ENCODE results near the gene TMEM247. TPM values are rescaled to one million over a fixed set of nuclear protein-coding genes. Genes with fewer than 3 reads are reported as not detected.

The TMEM247 gene
- total RNA-seq, 1 experiment from 2014 or later = not detected

GRCh38 chr2:46506131-46506706, 26.9 kb downstream of the TMEM247 start:
- Histone ChIP-seq H2BK15ac (ENCODE audit: low read depth, low read length) (no peak overlapping the region), H2BK12ac (ENCODE audit: insufficient read length, low read depth, low read length) (no peak overlapping the region), H3K27me3 (ENCODE audit: insufficient read depth, low read length) (no peaks in the 10 kb centered on the region), H2AFZ (ENCODE audit: low read length) (no peak overlapping the region), H3K4me1 (ENCODE audit: insufficient read depth, low read length) (peaks cover 3% of the 10 kb centered on the region; the same call in 1 of the 2 replicates), H3K4me2 (ENCODE audit: insufficient read depth, insufficient read length, low read length) (no peak overlapping the region), H3K23me2 (ENCODE audit: insufficient read length, low read depth, low read length, poor library complexity, severe bottlenecking) (no peaks in the 10 kb centered on the region), H3K4ac (ENCODE audit: low read depth, low read length) (no peak overlapping the region), H3K23ac (ENCODE audit: insufficient read length, low read depth, low read length) (no peak overlapping the region), H3K56ac (ENCODE audit: insufficient read length, low read depth, low read length) (no peak overlapping the region), H2AK5ac (ENCODE audit: insufficient read length, low read length) (no peak overlapping the region), H4K8ac (replicated peaks; ENCODE audit: insufficient read length, low read depth, low read length) (no peak overlapping the region), H3K9me3 (ENCODE audit: control insufficient read depth, low read depth, low read length) (no peaks in the 10 kb centered on the region), H3T11ph (ENCODE audit: low read length) (no peak overlapping the region), H4K91ac (ENCODE audit: insufficient read length, low read depth, low read length) (no peak overlapping the region), H3K14ac (ENCODE audit: insufficient read depth, low read length) (peak overlapping the region; percentile 23; the same call in 1 of the 2 replicates), H2BK5ac (ENCODE audit: insufficient read length, low read length) (no peak overlapping the region), H3K27ac (ENCODE audit: insufficient read length, low read depth, low read length) (no peak overlapping the region), H3K9ac (ENCODE audit: extremely low read depth, insufficient read length, low read length) (no peak overlapping the region), H3K18ac (ENCODE audit: insufficient read length, low read depth, low read length) (no peak overlapping the region), H3K79me2 (ENCODE audit: insufficient read depth, low read length) (no peaks in the 10 kb centered on the region; the same call in 1 of the 2 replicates), H2BK120ac (ENCODE audit: low read depth, low read length, poor library complexity, severe bottlenecking) (no peak overlapping the region), H4K5ac (ENCODE audit: insufficient read length, low read depth, low read length) (no peak overlapping the region), H2BK20ac (ENCODE audit: low read depth, low read length, poor library complexity, severe bottlenecking) (no peak overlapping the region), H3K79me1 (ENCODE audit: insufficient read depth, low read depth, low read length, poor library complexity, severe bottlenecking) (no peaks in the 10 kb centered on the region), H4K20me1 (ENCODE audit: control insufficient read depth, insufficient read depth, insufficient read length) (no peaks in the 10 kb centered on the region)
- no peaks in the 10 kb centered on the region for H3K9me3 Mint-ChIP-seq
- H3K4me3 Mint-ChIP-seq = no peak overlapping the region
- peaks cover 25 to 26% of the 10 kb centered on the region in 2 experiments for H3K4me1 Mint-ChIP-seq
- TF ChIP-seq, protein P1, sequence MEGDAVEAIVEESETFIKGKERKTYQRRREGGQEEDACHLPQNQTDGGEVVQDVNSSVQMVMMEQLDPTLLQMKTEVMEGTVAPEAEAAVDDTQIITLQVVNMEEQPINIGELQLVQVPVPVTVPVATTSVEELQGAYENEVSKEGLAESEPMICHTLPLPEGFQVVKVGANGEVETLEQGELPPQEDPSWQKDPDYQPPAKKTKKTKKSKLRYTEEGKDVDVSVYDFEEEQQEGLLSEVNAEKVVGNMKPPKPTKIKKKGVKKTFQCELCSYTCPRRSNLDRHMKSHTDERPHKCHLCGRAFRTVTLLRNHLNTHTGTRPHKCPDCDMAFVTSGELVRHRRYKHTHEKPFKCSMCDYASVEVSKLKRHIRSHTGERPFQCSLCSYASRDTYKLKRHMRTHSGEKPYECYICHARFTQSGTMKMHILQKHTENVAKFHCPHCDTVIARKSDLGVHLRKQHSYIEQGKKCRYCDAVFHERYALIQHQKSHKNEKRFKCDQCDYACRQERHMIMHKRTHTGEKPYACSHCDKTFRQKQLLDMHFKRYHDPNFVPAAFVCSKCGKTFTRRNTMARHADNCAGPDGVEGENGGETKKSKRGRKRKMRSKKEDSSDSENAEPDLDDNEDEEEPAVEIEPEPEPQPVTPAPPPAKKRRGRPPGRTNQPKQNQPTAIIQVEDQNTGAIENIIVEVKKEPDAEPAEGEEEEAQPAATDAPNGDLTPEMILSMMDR (conservative IDR thresholded peaks at IDR 0.05) = no peak
- DNase-seq = no peak
- H3K36me3 Mint-ChIP-seq (ENCODE audit: insufficient read depth in 1 of 3, low read depth in 3 of 3) = no peaks in the 10 kb centered on the region
- no peak overlapping the region for H3K27ac Mint-ChIP-seq
- WGBS (ENCODE audit: extremely low coverage, insufficient read length, low lambda C conversion rate) = no CpG with 5 or more reads among the region's 6 CpGs
- peaks cover 13% of the 10 kb centered on the region for H3K27me3 Mint-ChIP-seq (ENCODE audit: low read depth)

All from H9 (cell line).